ENCODE results near the gene PDIA3. TPM values are rescaled to one million over a fixed set of nuclear protein-coding genes. Genes with fewer than 3 reads are reported as not detected.

Gene PDIA3
- total RNA-seq, 2 experiments from 2014 or later: 306 to 313 TPM

Small RNAs within 50 kb of the gene (microRNA-seq; reads per million reads assigned to microRNA genes)
- gene MIR1282: not detected

Other genes starting within 250 kb of the PDIA3 start
- 1 to 10 TPM; 5.3 to 5.6 TPM for gene MAP1A, start 228.8 kb upstream of the PDIA3 start, total RNA-seq
- gene PPIP5K1, start 156.2 kb upstream of the PDIA3 start, total RNA-seq: 10 to 100 TPM; 42.5 to 48.3 TPM
- not detected for gene CKMT1B, start 152.4 kb upstream of the PDIA3 start, total RNA-seq
- gene STRC, start 127.6 kb upstream of the PDIA3 start, total RNA-seq: under 1 TPM; 0.40 to 0.52 TPM
- 1 to 10 TPM; 6.0 to 9.1 TPM for gene CATSPER2, start 97.6 kb upstream of the PDIA3 start, total RNA-seq
- gene CKMT1A, start 52.6 kb upstream of the PDIA3 start, total RNA-seq: not detected
- 1 to 10 TPM; 3.1 to 4.4 TPM for gene ELL3, start 30.5 kb downstream of the PDIA3 start, total RNA-seq
- gene SERF2, start 45.9 kb downstream of the PDIA3 start, total RNA-seq: 1,000 to 10,000 TPM; 1,025 to 1,042 TPM
- gene SERINC4, start 53.8 kb downstream of the PDIA3 start, total RNA-seq: under 1 TPM; 0.21 to 0.39 TPM
- gene HYPK, start 54.2 kb downstream of the PDIA3 start, total RNA-seq: 10 to 100 TPM; 15.8 to 19.9 TPM
- 10 to 100 TPM; 35.8 to 40.1 TPM for gene MFAP1, start 78.3 kb downstream of the PDIA3 start, total RNA-seq
- 10 to 100 TPM; 87.0 to 88.7 TPM for gene WDR76, start 80.6 kb downstream of the PDIA3 start, total RNA-seq